Hepatocyte (in vitro differentiated cells): ENCODE results near the gene PRKACA. TPM values are rescaled to one million over a fixed set of nuclear protein-coding genes. Genes with fewer than 3 reads are reported as not detected.

Experiments used
- DNase-seq: peaks from one replicate; pipeline ENCODE4 v3.0.0-alpha.2; 2016; ENCODE audit warnings: low spot score
- H2AFZ ChIP-seq: fragments of 200-600 bp; sonication (generic); 2 replicates; pipeline ENCODE4 v1.6.0; 2016; ENCODE audit warnings: antibody characterized with exemption, mild to moderate bottlenecking
- H3K27ac ChIP-seq: fragments of 200-600 bp; sonication (generic); 2 replicates; pipeline ENCODE4 v1.5.1; 2016; ENCODE audit warnings: mild to moderate bottlenecking
- H3K27me3 ChIP-seq: fragments of 200-600 bp; sonication (generic); 2 replicates; pipeline ENCODE4 v1.6.1; 2016
- H3K36me3 ChIP-seq: fragments of 200-600 bp; sonication (generic); replicated peaks from 2 replicates; pipeline ENCODE4 v1.5.1; 2016; ENCODE audit warnings: low read depth; ENCODE audit not compliant: insufficient read depth
- H3K4me1 ChIP-seq: fragments of 200-600 bp; sonication (generic); 2 replicates; pipeline ENCODE4 v1.5.1; 2016; ENCODE audit warnings: mild to moderate bottlenecking, moderate library complexity; ENCODE audit not compliant: insufficient read depth
- H3K4me2 ChIP-seq: fragments of 200-600 bp; sonication (generic); 2 replicates; pipeline ENCODE4 v1.6.0; 2016
- H3K4me3 ChIP-seq: fragments of 200-600 bp; sonication (generic); 2 replicates; pipeline ENCODE4 v1.5.1; 2016; ENCODE audit warnings: mild to moderate bottlenecking
- H3K79me2 ChIP-seq: fragments of 200-600 bp; sonication (generic); 2 replicates; pipeline ENCODE4 v1.6.0; 2017; ENCODE audit warnings: mild to moderate bottlenecking
- H3K9me2 ChIP-seq: fragments of 200-600 bp; sonication (generic); replicated peaks from 2 replicates; pipeline ENCODE4 v1.6.0; 2017; ENCODE audit warnings: mild to moderate bottlenecking; ENCODE audit not compliant: insufficient read depth
- H3K9me3 ChIP-seq: fragments of 200-600 bp; sonication (generic); 2 replicates; pipeline ENCODE4 v1.5.1; 2016; ENCODE audit warnings: low read depth, mild to moderate bottlenecking
- H4K20me1 ChIP-seq: fragments of 200-600 bp; sonication (generic); 2 replicates; pipeline ENCODE4 v1.6.0; 2016; ENCODE audit warnings: mild to moderate bottlenecking; ENCODE audit not compliant: insufficient read depth, poor library complexity, severe bottlenecking
- EZH2 ChIP-seq: fragments of 200-600 bp; sonication (generic); IDR thresholded peaks from 2 replicates; pipeline ENCODE4 v1.6.1; 2016; ENCODE audit warnings: antibody characterized with exemption, mild to moderate bottlenecking, borderline replicate concordance
- EZH2phosphoT487 ChIP-seq: fragments of 200-600 bp; sonication (generic); IDR thresholded peaks from one replicate; pipeline ENCODE4 v1.6.1; 2018; ENCODE audit warnings: antibody characterized with exemption, mild to moderate bottlenecking, low read depth, moderate library complexity; ENCODE audit not compliant: unreplicated experiment, severe bottlenecking
- WGBS: methylation state at CpG from one replicate; pipeline ENCODE4 v1.1.6; 2016; ENCODE audit warnings: low lambda C conversion rate; ENCODE audit errors: missing lambda C conversion rate; 5-methylcytosine and 5-hydroxymethylcytosine counted together
- polyA plus RNA-seq: library from polyadenylated mRNA; unstranded; fragments of >200 nt; fragmentation: Nextera tagmentation; extraction: Ambion mirVana; gene quantifications from 2 replicates; pipeline ENCODE4 v1.2.1, GENCODE V29; 2016
- total RNA-seq: library from RNA; depleted of rRNA; stranded (reverse); fragments of >200 nt; gene quantifications from 2 replicates; pipeline ENCODE4 v1.2.3, GENCODE V29; 2014
- TF ChIP-seq, protein P1 (sequence below): fragments of 200-600 bp; sonication (generic); IDR thresholded peaks from 2 replicates; pipeline ENCODE4 v1.5.1; 2016; ENCODE audit warnings: antibody characterized with exemption, mild to moderate bottlenecking; ENCODE audit not compliant: poor library complexity

The PRKACA gene
- total and polyA plus RNA-seq, 2 experiments from 2014 or later = 13.4 to 41.5 TPM

DNA sequence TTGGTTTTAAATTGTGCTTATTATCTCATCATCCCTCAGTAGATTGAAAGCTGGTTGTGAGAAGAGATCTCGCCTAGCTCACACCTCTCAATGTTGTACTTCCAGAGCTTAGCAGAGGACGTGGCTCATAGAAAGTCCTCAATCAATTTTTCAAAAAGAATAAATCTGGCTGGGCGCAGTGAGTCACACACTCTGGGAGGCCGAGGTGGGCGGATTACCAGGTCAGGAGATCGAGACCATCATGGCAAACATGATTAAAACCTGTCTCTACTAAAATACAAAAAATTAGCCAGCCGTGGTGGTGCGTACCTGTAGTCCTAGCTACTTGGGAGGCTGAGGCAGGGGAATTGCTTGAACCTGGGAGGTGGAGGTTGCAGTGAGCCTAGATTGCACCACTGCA lies 23.5 kb upstream of the PRKACA start:
- Histone ChIP-seq H3K9me3 (no peaks in the 10 kb centered on the region), H3K4me3 (no peak overlapping the region), H3K9me2 (no peaks in the 10 kb centered on the region), H3K4me1 (peaks cover 13% of the 10 kb centered on the region), H3K36me3 (no peaks in the 10 kb centered on the region), H2AFZ (no peak overlapping the region), H4K20me1 (no peaks in the 10 kb centered on the region), H3K27ac (no peak overlapping the region), H3K79me2 (peaks cover 7% of the 10 kb centered on the region), H3K4me2 (no peak overlapping the region), H3K27me3 (no peaks in the 10 kb centered on the region)
- 96% methylated on average over 8 of the region's 8 CpGs for WGBS
- no peak for DNase-seq
- no peak for TF ChIP-seq EZH2phosphoT487
- TF ChIP-seq EZH2 = no peak
- TF ChIP-seq, protein P1, sequence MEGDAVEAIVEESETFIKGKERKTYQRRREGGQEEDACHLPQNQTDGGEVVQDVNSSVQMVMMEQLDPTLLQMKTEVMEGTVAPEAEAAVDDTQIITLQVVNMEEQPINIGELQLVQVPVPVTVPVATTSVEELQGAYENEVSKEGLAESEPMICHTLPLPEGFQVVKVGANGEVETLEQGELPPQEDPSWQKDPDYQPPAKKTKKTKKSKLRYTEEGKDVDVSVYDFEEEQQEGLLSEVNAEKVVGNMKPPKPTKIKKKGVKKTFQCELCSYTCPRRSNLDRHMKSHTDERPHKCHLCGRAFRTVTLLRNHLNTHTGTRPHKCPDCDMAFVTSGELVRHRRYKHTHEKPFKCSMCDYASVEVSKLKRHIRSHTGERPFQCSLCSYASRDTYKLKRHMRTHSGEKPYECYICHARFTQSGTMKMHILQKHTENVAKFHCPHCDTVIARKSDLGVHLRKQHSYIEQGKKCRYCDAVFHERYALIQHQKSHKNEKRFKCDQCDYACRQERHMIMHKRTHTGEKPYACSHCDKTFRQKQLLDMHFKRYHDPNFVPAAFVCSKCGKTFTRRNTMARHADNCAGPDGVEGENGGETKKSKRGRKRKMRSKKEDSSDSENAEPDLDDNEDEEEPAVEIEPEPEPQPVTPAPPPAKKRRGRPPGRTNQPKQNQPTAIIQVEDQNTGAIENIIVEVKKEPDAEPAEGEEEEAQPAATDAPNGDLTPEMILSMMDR = no peak

DNA sequence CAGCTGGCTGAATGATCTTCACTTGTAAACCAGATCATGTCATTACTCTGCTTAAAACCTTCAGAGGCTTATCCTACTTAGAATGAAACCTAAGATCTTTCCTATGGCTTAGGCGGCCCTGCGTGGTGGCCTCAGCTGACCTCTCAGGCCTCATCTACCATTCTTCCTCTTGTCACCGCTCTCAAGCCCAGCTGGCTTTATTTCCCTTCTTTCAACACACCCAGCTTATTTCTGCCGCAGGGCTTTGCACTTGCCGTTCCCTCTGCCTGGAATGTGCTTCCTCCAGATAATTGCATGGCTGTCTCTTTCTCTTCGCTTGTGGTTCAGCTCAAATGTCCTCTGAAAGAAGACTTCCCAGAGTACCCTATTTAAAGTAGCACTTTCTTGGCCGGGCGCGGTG lies 22.4 kb upstream of the PRKACA start:
- no peak overlapping the region for H2AFZ ChIP-seq
- no peaks in the 10 kb centered on the region for H3K9me3 ChIP-seq
- H4K20me1 ChIP-seq = no peaks in the 10 kb centered on the region
- no peaks in the 10 kb centered on the region for H3K36me3 ChIP-seq
- H3K4me1 ChIP-seq = peaks cover 13% of the 10 kb centered on the region
- no peak overlapping the region for H3K4me3 ChIP-seq
- no peaks in the 10 kb centered on the region for H3K27me3 ChIP-seq
- WGBS = 68% methylated on average over 9 of the region's 9 CpGs
- peaks cover 13% of the 10 kb centered on the region for H3K79me2 ChIP-seq
- H3K4me2 ChIP-seq = no peak overlapping the region
- no peaks in the 10 kb centered on the region for H3K9me2 ChIP-seq
- TF ChIP-seq, protein P1 = no peak
- TF ChIP-seq EZH2 = no peak
- no peak for TF ChIP-seq EZH2phosphoT487
- H3K27ac ChIP-seq = no peak overlapping the region
- no peak for DNase-seq

DNA sequence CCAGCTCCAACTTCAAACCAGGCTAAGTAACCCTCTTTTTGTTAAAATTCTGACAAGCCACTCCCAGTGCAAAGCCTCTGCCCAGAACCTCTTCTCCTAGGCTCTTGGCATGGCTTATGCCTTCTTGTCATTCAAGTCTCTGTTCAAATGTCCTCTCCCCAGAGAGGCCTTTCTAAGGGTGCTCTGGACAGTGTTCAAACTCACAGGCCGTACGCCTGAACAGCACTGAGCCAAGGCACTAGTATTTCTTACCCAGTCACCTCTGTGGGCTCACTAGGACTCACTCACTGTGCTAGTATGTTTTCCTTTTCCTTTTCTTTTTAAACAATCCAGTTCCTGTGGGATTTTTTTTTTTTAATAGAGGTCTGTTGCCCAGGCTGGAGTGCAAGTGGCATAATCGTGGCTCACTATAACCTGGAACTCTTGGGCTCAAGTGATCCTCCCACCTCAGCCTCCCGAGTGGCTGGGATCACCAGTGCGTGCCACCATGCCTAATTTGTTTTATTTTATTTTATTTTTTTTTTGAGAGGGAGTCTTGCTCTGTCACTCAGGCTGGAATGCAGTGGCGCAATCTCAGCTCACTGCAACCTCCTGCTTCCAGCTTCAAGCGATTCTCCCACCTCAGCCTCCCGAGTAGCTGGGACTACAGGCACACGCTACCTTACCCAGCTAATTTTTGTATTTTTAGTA lies 21.2 kb upstream of the PRKACA start:
- H3K9me3 ChIP-seq = no peaks in the 10 kb centered on the region
- H3K4me3 ChIP-seq = no peak overlapping the region
- no peaks in the 10 kb centered on the region for H4K20me1 ChIP-seq
- H3K36me3 ChIP-seq = no peaks in the 10 kb centered on the region
- DNase-seq = no peak
- H3K27me3 ChIP-seq = no peaks in the 10 kb centered on the region
- WGBS = 80% methylated on average over 9 of the region's 9 CpGs
- peak overlapping the region; percentile 86 for H3K4me2 ChIP-seq
- H3K79me2 ChIP-seq = peaks cover 20% of the 10 kb centered on the region
- no peaks in the 10 kb centered on the region for H3K9me2 ChIP-seq
- H3K4me1 ChIP-seq = peaks cover 13% of the 10 kb centered on the region
- peak overlapping the region; percentile 19 for H3K27ac ChIP-seq
- H2AFZ ChIP-seq = no peak overlapping the region
- TF ChIP-seq, protein P1 = no peak
- TF ChIP-seq EZH2phosphoT487 (no peak), EZH2 (no peak)
